NCI-H2029 (cell line): ENCODE data around the gene SOX18.
A peak's percentile ranks its signal among the peaks of the same experiment; 100 is the strongest.

Source experiments
- DNase-seq: peaks from one replicate; lab custom pipeline; 2025; lab: John Stamatoyannopoulos, UW

The SOX18 gene

GRCh38 chr20:64068386-64069208 is 19.2 kb upstream of the SOX18 start:
- no peak for DNase-seq

- DNase-seq = no peak
These were observed 18.4 kb upstream of the SOX18 start for GRCh38 chr20:64067733-64068307.

- no peak for DNase-seq
These were observed 17.7 kb upstream of the SOX18 start for GRCh38 chr20:64067005-64067632.

GRCh38 chr20:64065974-64066343 is 16.5 kb upstream of the SOX18 start:
- no peak for DNase-seq

GRCh38 chr20:64065062-64065973 is 15.9 kb upstream of the SOX18 start:
- no peak for DNase-seq

GRCh38 chr20:64064145-64064698 is 14.8 kb upstream of the SOX18 start:
- no peak for DNase-seq

GRCh38 chr20:64063389-64064144 is 14.1 kb upstream of the SOX18 start:
- no peak for DNase-seq

GRCh38 chr20:64062596-64063388 is 13.4 kb upstream of the SOX18 start, which contains the start of gene TCEA2:
Gene TCEA2 (plus strand): TSS chr20:64063198. CDS start chr20:64063313, 115 bp downstream.
- DNase-seq = peak; percentile 78

GRCh38 chr20:64062276-64062595 is 12.8 kb upstream of the SOX18 start:
- DNase-seq = no peak

- DNase-seq = no peak
These were observed 9.1 kb upstream of the SOX18 start for GRCh38 chr20:64058536-64058935.

GRCh38 chr20:64057628-64058498 is 8.4 kb upstream of the SOX18 start:
- DNase-seq = peak; percentile 34

GRCh38 chr20:64056889-64057627 is 7.6 kb upstream of the SOX18 start:
- no peak for DNase-seq

- no peak for DNase-seq
These were observed 7.1 kb upstream of the SOX18 start for GRCh38 chr20:64056639-64056888.

- DNase-seq = no peak
These were observed 6.6 kb upstream of the SOX18 start for GRCh38 chr20:64055893-64056638.

GRCh38 chr20:64055396-64055892 is 6.0 kb upstream of the SOX18 start:
- no peak for DNase-seq

- no peak for DNase-seq
These were observed 4.6 kb upstream of the SOX18 start for GRCh38 chr20:64053841-64054661.
